A204.1 (cell line): Measurements from ENCODE around the gene CST11.
"Not testable (repeated sequence)": the region's sequence is repeated elsewhere in the genome, so short reads cannot be mapped to it uniquely, and the experiment has no call there.

Experiments
- FAIRE-seq: peaks from 2 replicates; lab custom pipeline; 2012; peaks lifted over from hg19 to GRCh38; lab: Jason Lieb, UNC

Gene CST11

GRCh38 chr20:23452776-23453175, at the start of gene CST11:
CST11 (minus strand) TSS chr20:23452876; CDS start chr20:23452811, 65 bp downstream.
- no peak for FAIRE-seq

- no peak for FAIRE-seq
These were observed 49.2 kb upstream of the CST11 start for GRCh38 chr20:23501926-23502325.

- no peak for FAIRE-seq
These were observed 44.9 kb upstream of the CST11 start for GRCh38 chr20:23497536-23497935.

GRCh38 chr20:23493172-23493772, 40.6 kb upstream of the CST11 start:
- FAIRE-seq = no peak

GRCh38 chr20:23492292-23492691, 39.6 kb upstream of the CST11 start:
- no peak for FAIRE-seq

GRCh38 chr20:23490817-23491216, 38.1 kb upstream of the CST11 start, which contains the start of gene CST8:
CST8 (plus strand) TSS chr20:23491117; CDS start chr20:23491668, 551 bp downstream.
- FAIRE-seq = no peak

- no peak for FAIRE-seq
These were observed 36.3 kb upstream of the CST11 start for GRCh38 chr20:23488996-23489395.

GRCh38 chr20:23488470-23488869, 35.8 kb upstream of the CST11 start:
- FAIRE-seq = no peak

GRCh38 chr20:23484081-23484480, 31.4 kb upstream of the CST11 start:
- no peak for FAIRE-seq

GRCh38 chr20:23482138-23482537, 29.5 kb upstream of the CST11 start:
- no peak for FAIRE-seq

- FAIRE-seq = no peak
These were observed 26.4 kb upstream of the CST11 start for GRCh38 chr20:23479043-23479442.

GRCh38 chr20:23477223-23477622, 24.5 kb upstream of the CST11 start:
- no peak for FAIRE-seq

GRCh38 chr20:23476015-23476754, 23.5 kb upstream of the CST11 start:
- FAIRE-seq = no peak

- no peak for FAIRE-seq
These were observed 22.7 kb upstream of the CST11 start for GRCh38 chr20:23475395-23475794.

GRCh38 chr20:23473293-23473692, 20.6 kb upstream of the CST11 start:
- FAIRE-seq = not testable (repeated sequence)

- FAIRE-seq = not testable (repeated sequence)
These were observed 19.6 kb upstream of the CST11 start for GRCh38 chr20:23472306-23472705.

- not testable (repeated sequence) for FAIRE-seq
These were observed 14.3 kb upstream of the CST11 start for GRCh38 chr20:23466961-23467360.

GRCh38 chr20:23461180-23461579, 8.5 kb upstream of the CST11 start:
- no peak for FAIRE-seq

- FAIRE-seq = no peak
These were observed 6.9 kb upstream of the CST11 start for GRCh38 chr20:23459461-23460150.

GRCh38 chr20:23456873-23457272, 4.2 kb upstream of the CST11 start:
- FAIRE-seq = no peak

- no peak for FAIRE-seq
These were observed 3.7 kb upstream of the CST11 start for GRCh38 chr20:23456409-23456808.

GRCh38 chr20:23455639-23456038, 3.0 kb upstream of the CST11 start:
- FAIRE-seq = no peak

- FAIRE-seq = no peak
These were observed 2.1 kb upstream of the CST11 start for GRCh38 chr20:23454816-23455215.
